Keratinocyte (primary cell): ENCODE data around the gene STX8. TPM values are rescaled to one million over a fixed set of nuclear protein-coding genes. Genes with fewer than 3 reads are reported as not detected.

Experiments used
- DNase-seq: peaks from one replicate; pipeline ENCODE4 v3.0.0-alpha.2; 2011; ENCODE audit warnings: low read depth, missing footprints, low spot score
- FAIRE-seq: peaks from 2 replicates; lab custom pipeline; 2011; peaks lifted over from hg19 to GRCh38; lab: Jason Lieb, UNC
- H2AFZ ChIP-seq: 2 replicates; pipeline ENCODE4 v1.6.0; 2012; ENCODE audit warnings: low read length, control low read depth, inconsistent platforms; ENCODE audit not compliant: control insufficient read depth
- H3K27ac ChIP-seq: 2 replicates; pipeline ENCODE4 v1.5.1; 2011; ENCODE audit warnings: low read length; ENCODE audit not compliant: control insufficient read depth, insufficient read depth
- H3K27me3 ChIP-seq: 3 replicates; pipeline ENCODE4 v1.6.0; 2011; ENCODE audit warnings: low read length; ENCODE audit not compliant: control insufficient read depth, insufficient read depth; ENCODE audit errors: extremely low read depth
- H3K36me3 ChIP-seq, 2 experiments: 2 replicates in 1 of 2; 3 replicates in 1 of 2; pipeline ENCODE4 v1.5.1; 2011; ENCODE audit warnings: low read length in 2 of 2, mild to moderate bottlenecking in 1 of 2; ENCODE audit not compliant: control insufficient read depth in 2 of 2, insufficient read depth in 2 of 2; ENCODE audit errors: extremely low read depth in 1 of 2
- H3K4me1 ChIP-seq: 3 replicates; pipeline ENCODE4 v1.5.1; 2011; ENCODE audit warnings: low read length; ENCODE audit not compliant: control insufficient read depth, insufficient read depth; ENCODE audit errors: extremely low read depth
- H3K4me2 ChIP-seq: 3 replicates; pipeline ENCODE4 v1.6.0; 2011; ENCODE audit warnings: low read depth, low read length; ENCODE audit not compliant: control insufficient read depth, insufficient read depth; ENCODE audit errors: extremely low read depth
- H3K4me3 ChIP-seq, 3 experiments: fragments of 200-600 bp in 1 of 3; sonication (generic) in 1 of 3; 2 replicates in 2 of 3; 3 replicates in 1 of 3; pipeline ENCODE4 v1.5.1; 2011 to 2016; ENCODE audit warnings: low read length in 3 of 3, mild to moderate bottlenecking in 3 of 3, control low read depth in 2 of 3, inconsistent platforms in 1 of 3, low read depth in 1 of 3, mixed read lengths in 1 of 3, mixed run types in 1 of 3, moderate library complexity in 1 of 3; ENCODE audit not compliant: control insufficient read depth in 2 of 3, insufficient read depth in 2 of 3; ENCODE audit errors: extremely low read depth in 1 of 3
- H3K79me2 ChIP-seq: 2 replicates; pipeline ENCODE4 v1.6.0; 2012; ENCODE audit warnings: low read length; ENCODE audit not compliant: control insufficient read depth, insufficient read depth
- H3K9ac ChIP-seq: 3 replicates; pipeline ENCODE4 v1.6.0; 2011; ENCODE audit warnings: low read length; ENCODE audit not compliant: control insufficient read depth, insufficient read depth; ENCODE audit errors: extremely low read depth
- H3K9me1 ChIP-seq: 3 replicates; pipeline ENCODE4 v1.6.0; 2011; ENCODE audit warnings: low read length; ENCODE audit not compliant: control insufficient read depth, insufficient read depth; ENCODE audit errors: extremely low read depth
- H3K9me3 ChIP-seq: 2 replicates; pipeline ENCODE4 v1.5.1; 2012; ENCODE audit warnings: low read depth, low read length; ENCODE audit not compliant: control insufficient read depth
- H4K20me1 ChIP-seq: 3 replicates; pipeline ENCODE4 v1.6.0; 2011; ENCODE audit warnings: low read length; ENCODE audit not compliant: control insufficient read depth, insufficient read depth; ENCODE audit errors: extremely low read depth
- CTCF ChIP-seq, 3 experiments: IDR thresholded peaks in 1 of 3; conservative IDR thresholded peaks in 1 of 3; optimal IDR thresholded peaks in 1 of 3; 2 replicates in 2 of 3; 3 replicates in 1 of 3; pipeline versions ENCODE3 to v1.5.1; 2011; ENCODE audit warnings: low read length in 3 of 3, mild to moderate bottlenecking in 3 of 3, moderate library complexity in 2 of 3, control low read depth in 1 of 3, inconsistent platforms in 1 of 3; ENCODE audit not compliant: insufficient read depth in 2 of 3; ENCODE audit errors: extremely low read depth in 1 of 3
- EZH2 ChIP-seq: IDR thresholded peaks from one replicate; pipeline ENCODE4 v1.6.1; 2012; ENCODE audit warnings: inconsistent platforms, mild to moderate bottlenecking, low read length, moderate library complexity
- dilution Hi-C: fragments of 300-500 bp; cut with MboI; formaldehyde crosslinking; loops from one replicate; pipeline ENCODE4 v1.7.0; 2020; ENCODE audit warnings: low sequenced_read_pairs; ENCODE audit not compliant: extremely low pct_ligation_motif_present
- polyA plus RNA-seq, 5 experiments: library from polyadenylated mRNA; depleted of rRNA in 3 of 5; stranded (reverse) in 3 of 5; stranded (forward) in 1 of 5; unstranded in 1 of 5; fragments of >200 nt; gene quantifications; 1 replicate in 1 of 5; 2 replicates in 3 of 5; 3 replicates in 1 of 5; pipeline versions ENCODE4 v1.2.1 to v1.2.3, GENCODE V29; 2011 to 2012; ENCODE audit warnings: missing spikeins in 2 of 5, low read depth in 1 of 5, low replicate concordance in 1 of 5

Gene STX8
- polyA plus RNA-seq, 1 donor (not counting 4 experiments of a cell fraction or from before 2014, with no cell fraction given) = 90.3 TPM

GRCh38 chr17:9527788-9528187, 47.8 kb downstream of the STX8 start:
- Histone ChIP-seq H3K9ac (no peak overlapping the region), H3K79me2 (no peaks in the 10 kb centered on the region), H3K27me3 (no peaks in the 10 kb centered on the region), H3K4me2 (no peak overlapping the region), H3K27ac (no peak overlapping the region), H3K9me1 (no peaks in the 10 kb centered on the region), H3K4me1 (no peaks in the 10 kb centered on the region), H3K36me3 (no peaks in the 10 kb centered on the region), H3K9me3 (no peaks in the 10 kb centered on the region), H2AFZ (no peak overlapping the region), H3K4me3 (no peak overlapping the region), H4K20me1 (no peaks in the 10 kb centered on the region)
- TF ChIP-seq CTCF (optimal IDR thresholded peaks at IDR 0.05 in 1 of 3, IDR thresholded peaks at IDR 0.05 in 1 of 3, conservative IDR thresholded peaks at IDR 0.05 in 1 of 3; ENCODE audit: extremely low read depth in 1 of 3, insufficient read depth in 2 of 3, low read length in 3 of 3) = no peak
- TF ChIP-seq EZH2 = no peak
- DNase-seq = no peak
- dilution Hi-C loops = no loop called here
- FAIRE-seq = no peak

GRCh38 chr17:9522074-9522473, 53.5 kb downstream of the STX8 start:
- TF ChIP-seq CTCF (optimal IDR thresholded peaks at IDR 0.05 in 1 of 3, IDR thresholded peaks at IDR 0.05 in 1 of 3, conservative IDR thresholded peaks at IDR 0.05 in 1 of 3; ENCODE audit: extremely low read depth in 1 of 3, insufficient read depth in 2 of 3, low read length in 3 of 3) (peak; percentile 31 to 54 (median 46)), EZH2 (no peak)
- Histone ChIP-seq H3K4me3 (no peak overlapping the region), H3K36me3 (no peaks in the 10 kb centered on the region), H3K9ac (no peak overlapping the region), H3K9me3 (no peaks in the 10 kb centered on the region), H2AFZ (no peak overlapping the region), H3K79me2 (no peaks in the 10 kb centered on the region), H3K9me1 (no peaks in the 10 kb centered on the region), H4K20me1 (no peaks in the 10 kb centered on the region), H3K4me2 (no peak overlapping the region), H3K27me3 (no peaks in the 10 kb centered on the region), H3K4me1 (no peaks in the 10 kb centered on the region), H3K27ac (no peak overlapping the region)
- DNase-seq (no peak), FAIRE-seq (peak; percentile 74)
- dilution Hi-C loops = no loop called here
